ENCODE data around the gene C2orf92.

GRCh38 chr2:97750017-97750416 lies 80.5 kb downstream of the C2orf92 start:
- no peak for TF ChIP-seq CTCF (IDR thresholded peaks at IDR 0.05; ENCODE audit: low read length)
- no peak for TF ChIP-seq EZH2 (optimal IDR thresholded peaks at IDR 0.05; ENCODE audit: low read depth, low read length)
- no peak for TF ChIP-seq EZH2phosphoT487 (IDR thresholded peaks at IDR 0.05; ENCODE audit: low read length)
